DOHH2 (cell line): ENCODE data around the gene UBASH3B.

Experiments
- CTCF ChIP-seq: fragments of 200-600 bp; sonication (generic); IDR thresholded peaks from one replicate; pipeline ENCODE4 v1.5.1; 2014; ENCODE audit warnings: antibody characterized with exemption, mild to moderate bottlenecking, low read depth, low read length; ENCODE audit not compliant: poor library complexity, severe bottlenecking
- EZH2phosphoT487 ChIP-seq: fragments of 200-600 bp; sonication (generic); IDR thresholded peaks from 2 replicates; pipeline ENCODE4 v1.6.1; 2017; ENCODE audit warnings: borderline replicate concordance, mild to moderate bottlenecking, antibody characterized with exemption, low read length, moderate library complexity, mixed read lengths

GRCh38 chr11:122672892-122673291 is 17.4 kb downstream of the UBASH3B start:
- no peak for TF ChIP-seq CTCF
- no peak for TF ChIP-seq EZH2phosphoT487
